ENCODE results near the gene NPAS3. TPM values are rescaled to one million over a fixed set of nuclear protein-coding genes. Genes with fewer than 3 reads are reported as not detected.

NPAS3 gene
- total and polyA plus RNA-seq, 2 of the 8 experiments (the other 6 are each of a cell fraction or from before 2014, with no cell fraction given): 0.11 to 0.60 TPM

DNA sequence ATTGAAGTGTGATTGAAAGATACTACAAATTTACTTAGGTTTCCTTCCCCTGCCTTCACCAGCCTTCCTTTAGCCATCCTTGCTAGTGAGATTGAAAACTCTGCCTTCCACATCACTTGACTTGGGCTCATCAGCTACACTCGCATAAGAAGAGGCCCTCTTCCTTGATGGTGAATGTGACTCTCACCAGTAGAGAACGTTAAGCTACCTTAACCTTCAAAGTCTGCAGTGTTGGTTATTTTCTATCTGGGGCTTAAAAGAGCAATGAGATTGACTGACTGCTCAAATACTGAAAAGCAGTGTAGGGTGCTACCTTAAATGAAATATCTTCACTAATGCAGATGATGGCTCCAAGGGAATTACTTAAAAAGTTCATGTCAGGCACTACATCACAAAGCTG, 740.3 kb downstream of the NPAS3 start:
- no peak overlapping the region for H3K27ac ChIP-seq (ENCODE audit: low read depth, low read length)
- no peaks in the 10 kb centered on the region for H3K23me2 ChIP-seq (ENCODE audit: low read depth, low read length)
- no peak overlapping the region for H2BK20ac ChIP-seq (ENCODE audit: low read length)
- H3K18ac ChIP-seq (ENCODE audit: extremely low read depth, low read length): no peak overlapping the region
- no peaks in the 10 kb centered on the region for H3K27me3 ChIP-seq (replicated peaks in 1 of 4; ENCODE audit: control insufficient read depth in 3 of 4, extremely low read depth in 1 of 4, insufficient read depth in 3 of 4, low read length in 3 of 4)
- no peaks in the 10 kb centered on the region for H3K79me1 ChIP-seq (ENCODE audit: low read depth, low read length)
- H2AFZ ChIP-seq (ENCODE audit: low read length): no peak overlapping the region
- H4K8ac ChIP-seq (ENCODE audit: extremely low read depth, insufficient read depth, low read length): no peak overlapping the region
- H3K4me1 ChIP-seq (replicated peaks in 1 of 4; ENCODE audit: control insufficient read depth in 3 of 4, insufficient read depth in 4 of 4, low read length in 3 of 4): no peaks in the 10 kb centered on the region
- no peak overlapping the region for H3K14ac ChIP-seq (ENCODE audit: insufficient read length)
- no peak overlapping the region for H3K23ac ChIP-seq (ENCODE audit: insufficient read length)
- no peak overlapping the region for H2AK5ac ChIP-seq (ENCODE audit: low read depth, low read length)
- H3K56ac ChIP-seq (replicated peaks; ENCODE audit: insufficient read length, low read depth, low read length): no peak overlapping the region
- ChIA-PET POLR2A (ENCODE audit: partially characterized antibody) (no interaction called here), CTCF (ENCODE audit: partially characterized antibody) (no interaction called here)
- H3K4me2 ChIP-seq (ENCODE audit: insufficient read depth in 1 of 2, low read depth in 2 of 2, low read length in 2 of 2): no peak overlapping the region
- no peaks in the 10 kb centered on the region for H3K9me3 ChIP-seq (ENCODE audit: insufficient read depth in 2 of 2, low read depth in 1 of 2, low read length in 1 of 2)
- no peak overlapping the region for H3K9ac ChIP-seq (replicated peaks in 1 of 4; ENCODE audit: extremely low read depth in 1 of 4, low read depth in 3 of 4, low read length in 3 of 4)
- H2BK12ac ChIP-seq (ENCODE audit: low read depth, low read length): no peak overlapping the region
- no peak overlapping the region for H3K4ac ChIP-seq (replicated peaks; ENCODE audit: insufficient read length, low read depth, low read length)
- H3K4me3 ChIP-seq (ENCODE audit: extremely low read depth in 1 of 4, insufficient read depth in 2 of 4, low read depth in 3 of 4, low read length in 4 of 4): no peak overlapping the region
- DNase-seq (ENCODE audit: low read depth in 1 of 2, low spot score in 2 of 2) (no peak), FAIRE-seq (no peak)
- no peaks in the 10 kb centered on the region for H3K36me3 ChIP-seq (ENCODE audit: control insufficient read depth in 2 of 4, insufficient read depth in 4 of 4, low read length in 3 of 4)
- no peak overlapping the region for H4K5ac ChIP-seq (ENCODE audit: insufficient read length, low read depth, low read length)
- 91% methylated on average over 2 of the region's 2 CpGs; no CpG with 5 or more reads in 1 of the 2 experiments for WGBS, 2 experiments (ENCODE audit: extremely low coverage in 1 of 2, insufficient coverage in 1 of 2, insufficient read length in 1 of 2, insufficient replicate concordance in 2 of 2, low coverage in 1 of 2, low lambda C conversion rate in 2 of 2, missing lambda C conversion rate in 1 of 2)
- no peaks in the 10 kb centered on the region for H4K20me1 ChIP-seq (replicated peaks in 1 of 2; ENCODE audit: control insufficient read depth in 1 of 2, insufficient read depth in 2 of 2, low read length in 2 of 2)
- H4K91ac ChIP-seq (replicated peaks; ENCODE audit: insufficient read length, low read length): no peak overlapping the region
- H3K79me2 ChIP-seq (ENCODE audit: control insufficient read depth in 1 of 2, insufficient read depth in 2 of 2, low read length in 2 of 2): no peaks in the 10 kb centered on the region
- no peak overlapping the region for H2BK5ac ChIP-seq (ENCODE audit: low read depth, low read length)
- no peak overlapping the region for H2BK15ac ChIP-seq (ENCODE audit: low read length)
- no peak overlapping the region for H2BK120ac ChIP-seq (replicated peaks; ENCODE audit: low read depth, low read length)
- TF ChIP-seq RNF2 (IDR thresholded peaks at IDR 0.05; ENCODE audit: borderline replicate concordance, low read depth, low read length, missing control alignments, poor library complexity, severe bottlenecking) (no peak), HDAC2 (IDR thresholded peaks at IDR 0.05; ENCODE audit: borderline replicate concordance in 1 of 2, low read depth in 2 of 2, low read length in 2 of 2) (no peak), POLR2AphosphoS5 (IDR thresholded peaks at IDR 0.05; ENCODE audit: low read depth, low read length) (no peak), ATF2 (IDR thresholded peaks at IDR 0.05; ENCODE audit: low read length) (no peak), RFX5 (IDR thresholded peaks at IDR 0.05; ENCODE audit: borderline replicate concordance, low read depth, low read length) (no peak), ASH2L (IDR thresholded peaks at IDR 0.05; ENCODE audit: low read length) (no peak), POLR2A (IDR thresholded peaks at IDR 0.05; ENCODE audit: control extremely low read depth in 1 of 2, low read depth in 2 of 2, low read length in 2 of 2) (no peak), GABPA (IDR thresholded peaks at IDR 0.05; ENCODE audit: borderline replicate concordance, insufficient read depth, low read length) (no peak), YY1 (IDR thresholded peaks at IDR 0.05; ENCODE audit: low read depth, low read length) (no peak), KDM4A (IDR thresholded peaks at IDR 0.05; ENCODE audit: low read depth, low read length, severe bottlenecking) (no peak), RXRA (IDR thresholded peaks at IDR 0.05; ENCODE audit: insufficient read depth, low read depth, low read length) (no peak), EZH2 (IDR thresholded peaks at IDR 0.05; ENCODE audit: low read depth, low read length, severe bottlenecking) (no peak), NRF1 (IDR thresholded peaks at IDR 0.05; ENCODE audit: low read depth, low read length) (no peak)

Measured in H1 (cell line).